ENCODE results near the gene TEX29. TPM values are rescaled to one million over a fixed set of nuclear protein-coding genes. Genes with fewer than 3 reads are reported as not detected.

TEX29 gene
- total and polyA plus RNA-seq, 7 donors = 0.79 to 2.1 (median 1.5) TPM; not detected in 4

DNA sequence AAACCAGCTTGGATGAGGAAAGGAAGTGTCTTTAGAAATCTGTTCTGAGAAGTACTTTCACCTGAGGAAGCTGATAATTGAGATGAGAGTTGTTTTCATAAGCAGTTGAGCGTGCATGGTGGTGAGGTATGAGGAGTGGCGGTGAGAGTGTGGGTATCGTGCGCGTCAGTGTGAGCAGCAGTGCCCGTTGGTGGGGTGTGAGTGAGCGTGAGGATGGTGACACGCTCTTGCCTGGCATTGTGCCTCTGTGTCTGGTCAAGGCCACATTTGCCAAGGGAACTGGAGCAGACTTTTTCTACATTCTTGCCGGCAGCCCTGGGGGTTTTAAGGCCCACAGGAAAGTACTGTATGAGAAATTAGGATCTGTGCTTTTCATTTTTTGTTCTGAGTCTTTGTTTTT is 36.5 kb upstream of the TEX29 start:
- Histone ChIP-seq H3K36me3 (peaks cover 23 to 72% (median 29%) of the 10 kb centered on the region in 4 donors), H3K9me3 (no peaks in the 10 kb centered on the region), H3K27ac (peak overlapping the region in 2 of 4 donors; percentile 81 to 88), H3K4me3 (no peak overlapping the region), H3K27me3 (no peaks in the 10 kb centered on the region), H3K4me1 (peaks cover 0 to 47% (median 33%) of the 10 kb centered on the region in 4 donors)
- WGBS, 2 donors = 96% methylated on average over 9 of the region's 9 CpGs
- DNase-seq = no peak
- TF ChIP-seq, protein P1, sequence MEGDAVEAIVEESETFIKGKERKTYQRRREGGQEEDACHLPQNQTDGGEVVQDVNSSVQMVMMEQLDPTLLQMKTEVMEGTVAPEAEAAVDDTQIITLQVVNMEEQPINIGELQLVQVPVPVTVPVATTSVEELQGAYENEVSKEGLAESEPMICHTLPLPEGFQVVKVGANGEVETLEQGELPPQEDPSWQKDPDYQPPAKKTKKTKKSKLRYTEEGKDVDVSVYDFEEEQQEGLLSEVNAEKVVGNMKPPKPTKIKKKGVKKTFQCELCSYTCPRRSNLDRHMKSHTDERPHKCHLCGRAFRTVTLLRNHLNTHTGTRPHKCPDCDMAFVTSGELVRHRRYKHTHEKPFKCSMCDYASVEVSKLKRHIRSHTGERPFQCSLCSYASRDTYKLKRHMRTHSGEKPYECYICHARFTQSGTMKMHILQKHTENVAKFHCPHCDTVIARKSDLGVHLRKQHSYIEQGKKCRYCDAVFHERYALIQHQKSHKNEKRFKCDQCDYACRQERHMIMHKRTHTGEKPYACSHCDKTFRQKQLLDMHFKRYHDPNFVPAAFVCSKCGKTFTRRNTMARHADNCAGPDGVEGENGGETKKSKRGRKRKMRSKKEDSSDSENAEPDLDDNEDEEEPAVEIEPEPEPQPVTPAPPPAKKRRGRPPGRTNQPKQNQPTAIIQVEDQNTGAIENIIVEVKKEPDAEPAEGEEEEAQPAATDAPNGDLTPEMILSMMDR (IDR thresholded peaks at IDR 0.05) = no peak
- TF ChIP-seq EP300 (IDR thresholded peaks at IDR 0.05) (no peak), POLR2AphosphoS5 (IDR thresholded peaks at IDR 0.05) (no peak), POLR2A (IDR thresholded peaks at IDR 0.05) (no peak)
- intact Hi-C loops (cut with DNase I) = loop anchor here (5.0 kb wide), 1 partner anchor 62 kb away; no protein-coding TSS in a partner anchor

DNA sequence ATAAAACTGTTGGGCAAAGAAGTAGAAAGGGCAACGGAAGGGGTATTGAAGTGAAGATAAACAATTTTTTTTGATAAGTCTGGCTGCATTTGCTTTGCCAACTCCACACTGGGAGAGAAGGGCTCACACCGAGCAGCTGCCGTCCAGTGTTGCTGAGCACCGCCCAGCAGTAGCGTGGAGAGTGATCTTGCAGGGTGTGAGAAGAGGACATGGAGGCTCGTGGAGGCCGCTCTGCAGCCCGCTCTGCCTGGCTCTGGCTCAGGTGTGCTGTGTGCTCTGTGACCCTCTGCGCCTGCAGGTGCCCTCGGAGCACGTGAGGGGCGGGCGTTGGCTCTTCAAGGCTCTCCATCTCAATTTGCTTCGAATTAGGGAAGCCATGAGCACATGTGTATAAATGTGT is 35.9 kb upstream of the TEX29 start:
- no peak for DNase-seq
- H3K4me3 ChIP-seq = no peak overlapping the region
- intact Hi-C loops (cut with DNase I) = loop anchor here (5.0 kb wide), 1 partner anchor 62 kb away; no protein-coding TSS in a partner anchor
- no peaks in the 10 kb centered on the region for H3K27me3 ChIP-seq
- no peak for TF ChIP-seq POLR2AphosphoS5 (IDR thresholded peaks at IDR 0.05)
- TF ChIP-seq, protein P1 (IDR thresholded peaks at IDR 0.05) = no peak
- TF ChIP-seq POLR2A (IDR thresholded peaks at IDR 0.05) = no peak
- TF ChIP-seq EP300 (IDR thresholded peaks at IDR 0.05) = no peak
- H3K27ac ChIP-seq = peak overlapping the region in 2 of 4 donors; percentile 81 to 88
- peaks cover 23 to 73% (median 35%) of the 10 kb centered on the region in 4 donors for H3K36me3 ChIP-seq
- peaks cover 0 to 47% (median 33%) of the 10 kb centered on the region in 4 donors for H3K4me1 ChIP-seq
- WGBS, 2 donors = 95 to 96% methylated on average over 14 of the region's 14 CpGs
- H3K9me3 ChIP-seq = no peaks in the 10 kb centered on the region

DNA sequence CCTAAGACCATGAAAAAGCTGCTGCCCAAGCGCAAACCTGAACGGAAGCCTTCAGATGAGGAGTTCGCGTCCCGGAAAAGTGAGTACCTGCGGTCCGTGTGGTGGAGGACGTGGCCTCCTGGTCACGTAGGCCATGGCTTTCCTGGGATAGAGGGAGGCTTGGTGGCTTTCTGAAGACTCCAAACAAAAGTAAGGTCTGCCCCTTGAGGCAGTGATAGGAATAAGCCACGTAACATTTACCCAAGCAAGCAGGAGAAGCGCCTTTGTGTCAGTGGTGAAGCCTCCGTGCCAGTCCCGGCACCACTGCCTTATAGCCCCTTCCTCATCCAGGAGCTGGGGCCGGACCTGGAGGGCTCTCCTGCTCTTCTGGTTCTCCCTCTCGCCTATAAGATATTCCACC is 34.3 kb upstream of the TEX29 start:
- WGBS, 2 donors = 91% methylated on average over 15 of the region's 15 CpGs
- peaks cover 0 to 37% (median 27%) of the 10 kb centered on the region in 4 donors for H3K4me1 ChIP-seq
- DNase-seq = no peak
- intact Hi-C loops (cut with DNase I) = no loop called here
- no peak overlapping the region for H3K4me3 ChIP-seq
- H3K9me3 ChIP-seq = no peaks in the 10 kb centered on the region
- TF ChIP-seq POLR2A (IDR thresholded peaks at IDR 0.05) = no peak
- TF ChIP-seq EP300 (IDR thresholded peaks at IDR 0.05) = no peak
- no peak overlapping the region for H3K27ac ChIP-seq
- peaks cover 23 to 82% (median 46%) of the 10 kb centered on the region in 4 donors for H3K36me3 ChIP-seq
- no peaks in the 10 kb centered on the region for H3K27me3 ChIP-seq

DNA sequence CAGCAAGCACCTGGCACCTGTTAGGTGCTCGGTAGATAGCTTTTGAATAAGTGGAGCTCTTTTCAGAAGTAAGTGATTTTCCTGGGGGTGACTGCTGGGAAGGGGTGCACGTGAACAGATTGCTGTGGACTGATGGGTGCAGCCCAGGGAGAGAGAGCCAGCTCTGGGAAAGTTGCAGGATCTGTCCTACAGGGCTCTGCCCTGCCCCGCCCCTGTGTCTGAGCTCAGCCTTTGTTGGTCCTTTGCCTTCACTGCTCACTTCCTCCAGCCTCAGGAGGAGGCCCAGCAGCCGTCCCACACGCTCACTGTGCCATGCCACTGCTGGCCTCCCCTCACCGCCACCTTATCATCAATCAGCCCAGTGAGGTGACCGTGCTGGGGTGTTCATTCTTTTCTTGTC is 33.7 kb upstream of the TEX29 start:
- no peaks in the 10 kb centered on the region for H3K9me3 ChIP-seq
- DNase-seq = no peak
- H3K27me3 ChIP-seq = no peaks in the 10 kb centered on the region
- no peak overlapping the region for H3K27ac ChIP-seq
- H3K36me3 ChIP-seq = peaks cover 23 to 88% (median 47%) of the 10 kb centered on the region in 4 donors
- TF ChIP-seq POLR2A (IDR thresholded peaks at IDR 0.05) = no peak
- TF ChIP-seq POLR2AphosphoS5 (IDR thresholded peaks at IDR 0.05) = no peak
- TF ChIP-seq, protein P1 (IDR thresholded peaks at IDR 0.05) = no peak
- TF ChIP-seq EP300 (IDR thresholded peaks at IDR 0.05) = no peak
- peaks cover 0 to 31% (median 21%) of the 10 kb centered on the region in 4 donors for H3K4me1 ChIP-seq
- intact Hi-C loops (cut with DNase I) = no loop called here
- WGBS, 2 donors = 89 to 95% methylated on average over 7 of the region's 7 CpGs
- no peak overlapping the region for H3K4me3 ChIP-seq

DNA sequence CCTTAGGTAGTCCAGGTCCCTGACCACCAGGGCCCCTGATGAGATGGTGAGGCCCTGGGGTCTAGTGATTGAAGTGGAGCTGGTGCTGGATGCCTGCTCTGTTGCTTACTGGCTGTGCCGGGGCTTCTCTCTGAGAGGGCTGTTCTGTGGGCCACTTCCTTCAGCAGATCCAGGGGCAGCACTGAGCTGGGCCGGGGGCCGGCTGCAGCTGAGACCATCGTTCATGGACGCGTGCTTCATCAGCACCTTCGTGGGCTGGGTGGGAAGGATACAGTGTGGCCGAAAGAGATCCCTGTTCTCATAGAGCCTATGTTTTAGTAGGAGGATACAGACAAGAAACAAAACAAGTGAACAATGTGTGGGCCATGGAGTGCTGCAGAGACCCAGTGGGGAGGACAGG is 33.2 kb upstream of the TEX29 start:
- H3K36me3 ChIP-seq = peaks cover 23 to 92% (median 51%) of the 10 kb centered on the region in 4 donors
- TF ChIP-seq, protein P1 (IDR thresholded peaks at IDR 0.05) = no peak
- TF ChIP-seq EP300 (IDR thresholded peaks at IDR 0.05) = no peak
- no peak for TF ChIP-seq POLR2A (IDR thresholded peaks at IDR 0.05)
- no peak for TF ChIP-seq POLR2AphosphoS5 (IDR thresholded peaks at IDR 0.05)
- H3K4me1 ChIP-seq = peaks cover 0 to 27% (median 16%) of the 10 kb centered on the region in 4 donors
- H3K27me3 ChIP-seq = no peaks in the 10 kb centered on the region
- intact Hi-C loops (cut with DNase I) = no loop called here
- WGBS, 2 donors = 96 to 97% methylated on average over 8 of the region's 8 CpGs
- no peak overlapping the region for H3K27ac ChIP-seq
- no peak overlapping the region for H3K4me3 ChIP-seq
- no peaks in the 10 kb centered on the region for H3K9me3 ChIP-seq
- DNase-seq = no peak
